ENCODE results near the gene LILRB5.
"Not testable (repeated sequence)": the region's sequence is repeated elsewhere in the genome, so short reads cannot be mapped to it uniquely, and the experiment has no call there.

DNA sequence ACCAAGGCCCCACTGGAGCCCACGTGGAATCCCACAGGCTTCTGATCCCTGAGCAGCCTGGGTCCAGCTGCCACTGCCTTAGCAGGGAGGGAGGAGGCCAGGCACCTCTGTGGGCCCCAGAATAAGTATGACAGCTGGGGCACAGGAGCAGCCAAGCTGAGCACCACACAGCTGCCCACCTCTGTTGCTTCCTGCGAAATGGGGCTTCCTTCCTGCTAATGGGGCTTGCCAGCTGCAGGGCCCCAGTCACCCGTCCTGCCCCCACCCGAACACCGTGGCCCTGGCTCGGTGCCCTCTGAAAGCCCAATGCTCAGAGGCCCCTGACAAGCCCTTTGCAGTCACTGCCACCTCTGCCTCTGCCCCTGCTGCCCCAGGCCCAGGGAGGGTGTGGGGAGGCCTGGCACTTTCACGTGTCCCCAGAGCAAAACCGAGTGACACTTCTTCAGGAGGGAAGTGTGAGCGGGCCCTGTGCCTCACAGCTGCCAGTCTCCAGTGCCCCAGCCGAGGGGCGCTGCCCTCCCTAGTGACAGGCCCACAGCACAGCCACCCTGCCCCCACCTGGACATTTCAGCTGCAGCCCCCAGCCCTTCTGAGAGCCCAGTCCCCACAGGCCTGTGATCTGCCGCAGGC is 28.5 kb upstream of the LILRB5 start:
- TF ChIP-seq, protein P1, sequence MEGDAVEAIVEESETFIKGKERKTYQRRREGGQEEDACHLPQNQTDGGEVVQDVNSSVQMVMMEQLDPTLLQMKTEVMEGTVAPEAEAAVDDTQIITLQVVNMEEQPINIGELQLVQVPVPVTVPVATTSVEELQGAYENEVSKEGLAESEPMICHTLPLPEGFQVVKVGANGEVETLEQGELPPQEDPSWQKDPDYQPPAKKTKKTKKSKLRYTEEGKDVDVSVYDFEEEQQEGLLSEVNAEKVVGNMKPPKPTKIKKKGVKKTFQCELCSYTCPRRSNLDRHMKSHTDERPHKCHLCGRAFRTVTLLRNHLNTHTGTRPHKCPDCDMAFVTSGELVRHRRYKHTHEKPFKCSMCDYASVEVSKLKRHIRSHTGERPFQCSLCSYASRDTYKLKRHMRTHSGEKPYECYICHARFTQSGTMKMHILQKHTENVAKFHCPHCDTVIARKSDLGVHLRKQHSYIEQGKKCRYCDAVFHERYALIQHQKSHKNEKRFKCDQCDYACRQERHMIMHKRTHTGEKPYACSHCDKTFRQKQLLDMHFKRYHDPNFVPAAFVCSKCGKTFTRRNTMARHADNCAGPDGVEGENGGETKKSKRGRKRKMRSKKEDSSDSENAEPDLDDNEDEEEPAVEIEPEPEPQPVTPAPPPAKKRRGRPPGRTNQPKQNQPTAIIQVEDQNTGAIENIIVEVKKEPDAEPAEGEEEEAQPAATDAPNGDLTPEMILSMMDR (IDR thresholded peaks at IDR 0.05), result not testable (repeated sequence)
- not testable (repeated sequence) for TF ChIP-seq EP300, POLR2A (IDR thresholded peaks at IDR 0.05)
